ENCODE results near the gene UNC13C.

UNC13C gene

GRCh38 chr15:54032066-54032465, 53.8 kb downstream of the UNC13C start:
- no peak overlapping the region for H3K9ac ChIP-seq
- no peak for TF ChIP-seq CTCF (conservative IDR thresholded peaks at IDR 0.05; ENCODE audit: low read depth, low read length)

GRCh38 chr15:54033356-54033860, 55.2 kb downstream of the UNC13C start:
- H3K79me2 ChIP-seq (ENCODE audit: insufficient read depth, low read depth): no peaks in the 10 kb centered on the region
- no peaks in the 10 kb centered on the region for H3K36me3 ChIP-seq (ENCODE audit: insufficient read depth)
- no peak overlapping the region for H3K4me2 ChIP-seq
- no peak for TF ChIP-seq CTCF (conservative IDR thresholded peaks at IDR 0.05; ENCODE audit: low read depth, low read length)
- no peaks in the 10 kb centered on the region for H4K20me1 ChIP-seq (ENCODE audit: insufficient read depth)
- no peaks in the 10 kb centered on the region for H3K27me3 ChIP-seq (ENCODE audit: insufficient read depth, low read depth)
- H3K4me3 ChIP-seq (IDR thresholded peaks at IDR 0.05; ENCODE audit: insufficient read depth, low read depth, low read length): no peak overlapping the region
- no peaks in the 10 kb centered on the region for H3K4me1 ChIP-seq (ENCODE audit: low read depth, poor library complexity, severe bottlenecking)
- no peak overlapping the region for H3K27ac ChIP-seq
- H2AFZ ChIP-seq (ENCODE audit: low read depth): no peak overlapping the region
- H3K9ac ChIP-seq: no peak overlapping the region

More at GRCh38 chr15:54032066-54032465, 53.8 kb downstream of the UNC13C start:
- Histone ChIP-seq H3K4me2 (no peak overlapping the region), H2AFZ (ENCODE audit: low read depth) (no peak overlapping the region), H3K27ac (no peak overlapping the region), H3K4me3 (IDR thresholded peaks at IDR 0.05; ENCODE audit: insufficient read depth, low read depth, low read length) (no peak overlapping the region), H4K20me1 (ENCODE audit: insufficient read depth) (no peaks in the 10 kb centered on the region), H3K36me3 (ENCODE audit: insufficient read depth) (no peaks in the 10 kb centered on the region), H3K27me3 (ENCODE audit: insufficient read depth, low read depth) (no peaks in the 10 kb centered on the region), H3K4me1 (ENCODE audit: low read depth, poor library complexity, severe bottlenecking) (no peaks in the 10 kb centered on the region), H3K79me2 (ENCODE audit: insufficient read depth, low read depth) (no peaks in the 10 kb centered on the region)

GRCh38 chr15:54033869-54034458, 55.7 kb downstream of the UNC13C start:
- H4K20me1 ChIP-seq (ENCODE audit: insufficient read depth): no peaks in the 10 kb centered on the region
- no peak for TF ChIP-seq CTCF (conservative IDR thresholded peaks at IDR 0.05; ENCODE audit: low read depth, low read length)
- H3K79me2 ChIP-seq (ENCODE audit: insufficient read depth, low read depth): no peaks in the 10 kb centered on the region
- no peak overlapping the region for H3K9ac ChIP-seq
- H2AFZ ChIP-seq (ENCODE audit: low read depth): no peak overlapping the region
- H3K4me2 ChIP-seq: no peak overlapping the region
- H3K4me3 ChIP-seq (IDR thresholded peaks at IDR 0.05; ENCODE audit: insufficient read depth, low read depth, low read length): no peak overlapping the region
- no peak overlapping the region for H3K27ac ChIP-seq
- H3K4me1 ChIP-seq (ENCODE audit: low read depth, poor library complexity, severe bottlenecking): no peaks in the 10 kb centered on the region
- H3K36me3 ChIP-seq (ENCODE audit: insufficient read depth): no peaks in the 10 kb centered on the region
- H3K27me3 ChIP-seq (ENCODE audit: insufficient read depth, low read depth): no peaks in the 10 kb centered on the region

- no peaks in the 10 kb centered on the region for H3K79me2 ChIP-seq (ENCODE audit: insufficient read depth, low read depth)
- H3K9ac ChIP-seq: no peak overlapping the region
- H3K36me3 ChIP-seq (ENCODE audit: insufficient read depth): no peaks in the 10 kb centered on the region
- TF ChIP-seq CTCF (conservative IDR thresholded peaks at IDR 0.05; ENCODE audit: low read depth, low read length): no peak
- no peak overlapping the region for H3K4me2 ChIP-seq
- no peaks in the 10 kb centered on the region for H3K27me3 ChIP-seq (ENCODE audit: insufficient read depth, low read depth)
- no peaks in the 10 kb centered on the region for H3K4me1 ChIP-seq (ENCODE audit: low read depth, poor library complexity, severe bottlenecking)
- H3K27ac ChIP-seq: no peak overlapping the region
- H2AFZ ChIP-seq (ENCODE audit: low read depth): no peak overlapping the region
- no peak overlapping the region for H3K4me3 ChIP-seq (IDR thresholded peaks at IDR 0.05; ENCODE audit: insufficient read depth, low read depth, low read length)
- H4K20me1 ChIP-seq (ENCODE audit: insufficient read depth): no peaks in the 10 kb centered on the region
Observed at GRCh38 chr15:54035616-54036015, 57.4 kb downstream of the UNC13C start.

Measured in KMS-11 (cell line).